ENCODE measurements around the gene YBX2.

DNA sequence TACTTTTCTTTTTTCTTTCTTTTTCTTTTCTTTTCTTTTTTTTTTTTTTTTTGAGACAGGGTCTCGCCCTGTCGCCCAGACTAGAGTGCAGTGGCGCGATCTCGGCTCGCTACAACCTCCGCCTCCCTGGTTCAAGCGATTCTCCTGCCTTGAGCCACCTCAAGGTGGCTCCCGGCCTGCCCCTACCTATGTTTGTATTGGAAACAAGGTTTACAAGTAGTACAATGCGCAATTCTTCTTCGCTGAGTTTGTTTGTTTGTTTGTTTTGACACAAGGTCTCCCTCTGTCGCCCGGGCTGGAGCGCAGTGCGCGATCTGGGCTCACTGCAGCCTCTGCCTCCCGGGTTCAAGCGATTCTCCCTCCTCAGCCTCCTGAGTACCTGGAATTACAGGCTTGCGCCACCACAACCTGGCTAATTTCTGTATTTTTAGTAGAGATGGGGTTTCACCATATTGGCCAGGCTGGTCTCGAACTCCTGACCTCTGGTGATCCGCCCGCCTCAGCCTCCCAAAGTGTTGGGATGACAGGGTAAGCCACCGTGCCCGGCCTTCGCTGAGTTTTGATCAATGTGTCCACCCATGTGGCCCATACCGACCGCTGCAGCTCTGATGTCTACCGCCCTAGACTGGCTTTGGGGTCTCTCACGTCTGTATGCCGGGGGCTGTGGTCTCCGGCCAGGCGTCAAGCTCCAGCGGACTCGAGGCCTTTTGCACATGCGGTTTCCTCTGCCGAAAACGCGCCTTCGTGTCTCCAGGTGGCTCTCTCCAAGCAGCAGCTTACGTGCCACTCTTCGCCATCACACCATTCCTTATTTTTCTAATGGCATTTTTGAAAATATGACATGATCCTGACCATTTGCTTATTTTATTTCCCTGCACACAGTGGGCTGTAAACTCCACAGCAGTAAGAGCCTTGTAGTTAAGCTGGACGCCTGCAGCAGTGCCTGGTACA lies 1.1 kb upstream of the YBX2 start:
- TF ChIP-seq POLR2A (IDR thresholded peaks at IDR 0.05; ENCODE audit: low read length) (no peak), GATA1 (IDR thresholded peaks at IDR 0.05; ENCODE audit: low read depth, low read length) (no peak)
